Hepatocyte (in vitro differentiated cells): ENCODE data around the gene SLC25A21.

Source experiments
- EZH2 ChIP-seq: fragments of 200-600 bp; sonication (generic); IDR thresholded peaks from 2 replicates; pipeline ENCODE4 v1.6.1; 2016; ENCODE audit warnings: antibody characterized with exemption, mild to moderate bottlenecking, borderline replicate concordance
- TF ChIP-seq, protein P1 (sequence below): fragments of 200-600 bp; sonication (generic); IDR thresholded peaks from 2 replicates; pipeline ENCODE4 v1.5.1; 2016; ENCODE audit warnings: antibody characterized with exemption, mild to moderate bottlenecking; ENCODE audit not compliant: poor library complexity

DNA sequence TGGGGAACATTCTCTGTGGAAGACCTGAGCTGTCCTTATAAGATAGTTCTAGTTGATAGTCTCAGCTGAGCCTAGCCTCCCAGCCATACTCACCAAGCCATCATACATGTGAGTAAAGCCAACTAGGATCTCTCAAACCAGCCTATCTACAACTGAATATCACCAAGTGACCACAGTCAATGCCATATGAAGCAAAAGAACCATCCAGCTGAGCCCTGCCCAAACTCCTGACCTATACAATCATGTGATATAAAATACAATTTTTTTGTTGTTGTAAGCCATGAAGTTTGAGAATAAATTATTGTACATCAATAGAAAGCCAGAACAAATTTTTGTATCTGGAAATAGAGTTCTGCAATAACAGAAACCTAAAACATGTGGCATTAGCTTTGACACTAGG, 118.3 kb downstream of the SLC25A21 start:
- TF ChIP-seq, protein P1, sequence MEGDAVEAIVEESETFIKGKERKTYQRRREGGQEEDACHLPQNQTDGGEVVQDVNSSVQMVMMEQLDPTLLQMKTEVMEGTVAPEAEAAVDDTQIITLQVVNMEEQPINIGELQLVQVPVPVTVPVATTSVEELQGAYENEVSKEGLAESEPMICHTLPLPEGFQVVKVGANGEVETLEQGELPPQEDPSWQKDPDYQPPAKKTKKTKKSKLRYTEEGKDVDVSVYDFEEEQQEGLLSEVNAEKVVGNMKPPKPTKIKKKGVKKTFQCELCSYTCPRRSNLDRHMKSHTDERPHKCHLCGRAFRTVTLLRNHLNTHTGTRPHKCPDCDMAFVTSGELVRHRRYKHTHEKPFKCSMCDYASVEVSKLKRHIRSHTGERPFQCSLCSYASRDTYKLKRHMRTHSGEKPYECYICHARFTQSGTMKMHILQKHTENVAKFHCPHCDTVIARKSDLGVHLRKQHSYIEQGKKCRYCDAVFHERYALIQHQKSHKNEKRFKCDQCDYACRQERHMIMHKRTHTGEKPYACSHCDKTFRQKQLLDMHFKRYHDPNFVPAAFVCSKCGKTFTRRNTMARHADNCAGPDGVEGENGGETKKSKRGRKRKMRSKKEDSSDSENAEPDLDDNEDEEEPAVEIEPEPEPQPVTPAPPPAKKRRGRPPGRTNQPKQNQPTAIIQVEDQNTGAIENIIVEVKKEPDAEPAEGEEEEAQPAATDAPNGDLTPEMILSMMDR = no peak
- no peak for TF ChIP-seq EZH2
